GM19025 (cell line): ENCODE results near the gene ATAD2B.

ENCODE experiments used
- ATAC-seq: cut with Tn5 transposase; IDR thresholded peaks from one replicate; pipeline ENCODE4 v1.9.1; 2021; ENCODE audit warnings: mild to moderate bottlenecking, low read depth, moderate library complexity; ENCODE audit not compliant: unreplicated experiment

Gene ATAD2B

GRCh38 chr2:23706613-23707078, 220.3 kb downstream of the ATAD2B start:
- no peak for ATAC-seq

GRCh38 chr2:23705771-23706612, 220.9 kb downstream of the ATAD2B start:
- no peak for ATAC-seq

GRCh38 chr2:23703583-23704385, 223.1 kb downstream of the ATAD2B start:
- no peak for ATAC-seq

- no peak for ATAC-seq
Observed at GRCh38 chr2:23703037-23703582, 223.8 kb downstream of the ATAD2B start.

- no peak for ATAC-seq
Observed at GRCh38 chr2:23700627-23701026, 226.3 kb downstream of the ATAD2B start.

GRCh38 chr2:23699580-23699925, 227.4 kb downstream of the ATAD2B start:
- no peak for ATAC-seq

- no peak for ATAC-seq
Observed at GRCh38 chr2:23698721-23699579, 228.0 kb downstream of the ATAD2B start.
